Measurements from ENCODE around the gene MDN1. TPM values are rescaled to one million over a fixed set of nuclear protein-coding genes. Genes with fewer than 3 reads are reported as not detected.
A peak's percentile ranks its signal among the peaks of the same experiment; 100 is the strongest.

The MDN1 gene
- total RNA-seq, 2 experiments from 2014 or later = 48.6 to 59.5 TPM

DNA sequence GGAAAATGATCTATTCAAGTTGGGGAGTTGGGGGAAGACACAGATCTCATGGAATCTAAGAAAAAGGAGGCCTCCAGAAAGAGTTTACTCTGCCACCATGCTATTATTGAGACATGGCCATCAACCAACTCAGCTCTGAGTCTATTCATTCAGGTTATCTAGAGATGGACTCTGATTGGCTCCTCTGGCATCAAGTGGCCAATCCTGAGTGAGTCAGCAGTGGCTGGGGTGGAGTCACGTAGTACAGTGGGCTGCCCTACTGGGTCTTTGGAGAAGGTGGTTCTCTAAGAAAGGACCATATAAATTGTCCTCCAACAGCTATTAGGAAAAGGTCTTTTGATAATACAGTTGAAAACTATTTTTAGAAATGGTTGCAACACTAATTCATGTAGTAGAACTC, 223.1 kb downstream of the MDN1 start:
- no peaks in the 10 kb centered on the region for H3K27me3 Mint-ChIP-seq
- H3K4me1 Mint-ChIP-seq = peaks cover 9% of the 10 kb centered on the region
- peak overlapping the region; percentile 76 for H3K27ac Mint-ChIP-seq
- DNase-seq (peak; percentile 17), ATAC-seq (peak; percentile 67)
- CTCF ChIA-PET = interaction anchor here (0.7 kb wide), 1 partner anchor 24 kb away, joined by 3 read pairs; no protein-coding TSS in a partner anchor
- H3K9me3 Mint-ChIP-seq (ENCODE audit: low read depth) = peaks cover 2% of the 10 kb centered on the region
- H3K36me3 Mint-ChIP-seq (ENCODE audit: low read depth) = peaks cover 2% of the 10 kb centered on the region
- POLR2A ChIA-PET = no interaction called here
- intact Hi-C loops (cut with DNase I, micrococcal nuclease) = loop anchor here in 1 of 2 experiments (5.0 kb wide), 1 partner anchor 229 kb away; no protein-coding TSS in a partner anchor
- no peak overlapping the region for H3K4me3 Mint-ChIP-seq

DNA sequence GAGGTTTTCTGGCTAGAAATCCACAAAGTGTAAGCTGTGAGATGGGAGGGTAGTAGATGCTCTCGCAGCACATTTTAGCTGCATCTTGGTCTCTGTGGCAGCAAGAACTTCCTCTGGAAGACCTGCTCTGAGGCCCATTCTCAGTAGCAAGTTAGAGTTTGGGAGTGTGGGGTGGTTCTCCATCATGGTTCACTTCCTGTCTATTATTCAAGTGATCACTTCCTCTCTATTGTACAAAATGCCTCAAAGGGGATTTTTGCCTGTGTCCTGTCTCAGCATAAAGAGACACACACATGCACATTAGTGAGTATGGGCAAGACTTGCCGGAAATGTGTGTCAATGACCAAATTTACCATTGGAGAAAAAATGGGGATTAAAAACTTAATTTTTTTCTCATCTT, 223.5 kb downstream of the MDN1 start:
- Mint-ChIP-seq H3K9me3 (ENCODE audit: low read depth) (peaks cover 2% of the 10 kb centered on the region), H3K27me3 (no peaks in the 10 kb centered on the region), H3K36me3 (ENCODE audit: low read depth) (peaks cover 2% of the 10 kb centered on the region), H3K4me1 (peaks cover 9% of the 10 kb centered on the region), H3K27ac (peak overlapping the region; percentile 76), H3K4me3 (no peak overlapping the region)
- ChIA-PET CTCF (interaction anchor here (0.7 to 1.4 kb wide), 2 partner anchors 14 to 24 kb away, joined by 3 to 4 read pairs; no protein-coding TSS in a partner anchor), POLR2A (no interaction called here)
- intact Hi-C loops (cut with DNase I, micrococcal nuclease) = loop anchor here in 1 of 2 experiments (5.0 kb wide), 1 partner anchor 229 kb away; no protein-coding TSS in a partner anchor
- DNase-seq (peak; percentile 7), ATAC-seq (peak; percentile 90)

Other genes starting within 250 kb of the MDN1 start
- gene LYRM2, start 181.0 kb downstream of the MDN1 start, total RNA-seq = 10 to 100 TPM; 24.5 to 27.9 TPM
- gene CASP8AP2, start 10.1 kb upstream of the MDN1 start, total RNA-seq = 10 to 100 TPM; 34.0 to 36.5 TPM
- not detected for gene GJA10, start 74.7 kb upstream of the MDN1 start, total RNA-seq

Measured in activated CD4-positive, alpha-beta T cell treated with anti-CD3 and anti-CD28 coated beads for 36 hours (primary cell).